ENCODE results near the gene MRPL40.
A peak's percentile ranks its signal among the peaks of the same experiment; 100 is the strongest.

Gene MRPL40

GRCh38 chr22:19463491-19464469, 31.4 kb downstream of the MRPL40 start:
- no peak for DNase-seq (ENCODE audit: low read depth)

GRCh38 chr22:19464546-19464945, 32.2 kb downstream of the MRPL40 start:
- DNase-seq (ENCODE audit: low read depth): no peak

GRCh38 chr22:19464975-19465374, 32.6 kb downstream of the MRPL40 start:
- DNase-seq (ENCODE audit: low read depth): no peak

- DNase-seq (ENCODE audit: low read depth): no peak
These were observed 33.9 kb downstream of the MRPL40 start for GRCh38 chr22:19466126-19466716.

- DNase-seq (ENCODE audit: low read depth): no peak
These were observed 34.8 kb downstream of the MRPL40 start for GRCh38 chr22:19466848-19467752.

- DNase-seq (ENCODE audit: low read depth): no peak
These were observed 35.6 kb downstream of the MRPL40 start for GRCh38 chr22:19467912-19468311.

GRCh38 chr22:19469421-19469820, 37.1 kb downstream of the MRPL40 start:
- DNase-seq (ENCODE audit: low read depth): no peak

GRCh38 chr22:19470010-19470409, 37.7 kb downstream of the MRPL40 start:
- no peak for DNase-seq (ENCODE audit: low read depth)

GRCh38 chr22:19471572-19471971, 39.2 kb downstream of the MRPL40 start:
- no peak for DNase-seq (ENCODE audit: low read depth)

GRCh38 chr22:19472233-19472632, 39.9 kb downstream of the MRPL40 start:
- DNase-seq (ENCODE audit: low read depth): no peak

- DNase-seq (ENCODE audit: low read depth): no peak
These were observed 41.2 kb downstream of the MRPL40 start for GRCh38 chr22:19473578-19473977.

- no peak for DNase-seq (ENCODE audit: low read depth)
These were observed 43.7 kb downstream of the MRPL40 start for GRCh38 chr22:19476023-19476422.

GRCh38 chr22:19477321-19478044, 45.1 kb downstream of the MRPL40 start:
- no peak for DNase-seq (ENCODE audit: low read depth)

- no peak for DNase-seq (ENCODE audit: low read depth)
These were observed 45.9 kb downstream of the MRPL40 start for GRCh38 chr22:19478045-19478900.

- DNase-seq (ENCODE audit: low read depth): no peak
These were observed 46.6 kb downstream of the MRPL40 start, which contains the start of gene UFD1 for GRCh38 chr22:19478901-19479354. Gene UFD1, minus strand, starts transcription at chr22:19479193. Its CDS starts 108 bp downstream, at chr22:19479085.

GRCh38 chr22:19479355-19480172, 47.2 kb downstream of the MRPL40 start, which contains the start of gene CDC45:
Gene CDC45, plus strand, starts transcription at chr22:19479920. Its CDS starts 49 bp downstream, at chr22:19479969.
- peak; percentile 95 for DNase-seq (ENCODE audit: low read depth)

- no peak for DNase-seq (ENCODE audit: low read depth)
These were observed 47.8 kb downstream of the MRPL40 start for GRCh38 chr22:19480173-19480568.

GRCh38 chr22:19480789-19481188, 48.4 kb downstream of the MRPL40 start:
- DNase-seq (ENCODE audit: low read depth): no peak

GRCh38 chr22:19482297-19482696, 50.0 kb downstream of the MRPL40 start:
- DNase-seq (ENCODE audit: low read depth): no peak
